ENCODE measurements around the gene SLC35F3. TPM values are rescaled to one million over a fixed set of nuclear protein-coding genes. Genes with fewer than 3 reads are reported as not detected.

SLC35F3 gene
- total RNA-seq, 1 experiment from 2014 or later: not detected

GRCh38 chr1:234237393-234237792, 332.9 kb downstream of the SLC35F3 start:
- Histone ChIP-seq H2AFZ (ENCODE audit: low read length) (no peak overlapping the region), H3K9ac (ENCODE audit: low read length) (no peak overlapping the region), H3K36me3 (ENCODE audit: insufficient read depth, low read length) (no peaks in the 10 kb centered on the region), H3K4me1 (ENCODE audit: low read length) (no peaks in the 10 kb centered on the region), H3K4me3 (ENCODE audit: low read length) (no peak overlapping the region), H3K27me3 (ENCODE audit: low read length) (no peaks in the 10 kb centered on the region), H3K9me3 (ENCODE audit: low read length) (no peaks in the 10 kb centered on the region), H3K9me2 (replicated peaks; ENCODE audit: insufficient read depth, low read length) (no peaks in the 10 kb centered on the region), H3K27ac (ENCODE audit: low read length) (no peak overlapping the region), H4K20me1 (ENCODE audit: insufficient read depth, low read depth, low read length) (no peaks in the 10 kb centered on the region), H3K4me2 (ENCODE audit: low read depth, low read length, poor library complexity, severe bottlenecking) (no peak overlapping the region), H3K79me2 (ENCODE audit: low read length) (no peaks in the 10 kb centered on the region)
- no peak for DNase-seq

GRCh38 chr1:234238060-234238459, 333.6 kb downstream of the SLC35F3 start:
- Histone ChIP-seq H3K4me3 (ENCODE audit: low read length) (no peak overlapping the region), H3K4me1 (ENCODE audit: low read length) (no peaks in the 10 kb centered on the region), H3K9me2 (replicated peaks; ENCODE audit: insufficient read depth, low read length) (no peaks in the 10 kb centered on the region), H3K9ac (ENCODE audit: low read length) (no peak overlapping the region), H3K36me3 (ENCODE audit: insufficient read depth, low read length) (no peaks in the 10 kb centered on the region), H3K27ac (ENCODE audit: low read length) (no peak overlapping the region), H3K4me2 (ENCODE audit: low read depth, low read length, poor library complexity, severe bottlenecking) (no peak overlapping the region), H3K27me3 (ENCODE audit: low read length) (no peaks in the 10 kb centered on the region), H4K20me1 (ENCODE audit: insufficient read depth, low read depth, low read length) (no peaks in the 10 kb centered on the region), H2AFZ (ENCODE audit: low read length) (no peak overlapping the region), H3K9me3 (ENCODE audit: low read length) (no peaks in the 10 kb centered on the region), H3K79me2 (ENCODE audit: low read length) (no peaks in the 10 kb centered on the region)
- DNase-seq: no peak

- no peaks in the 10 kb centered on the region for H3K79me2 ChIP-seq (ENCODE audit: low read length)
- H4K20me1 ChIP-seq (ENCODE audit: insufficient read depth, low read depth, low read length): no peaks in the 10 kb centered on the region
- H3K4me1 ChIP-seq (ENCODE audit: low read length): no peaks in the 10 kb centered on the region
- no peak overlapping the region for H3K27ac ChIP-seq (ENCODE audit: low read length)
- no peak overlapping the region for H3K4me3 ChIP-seq (ENCODE audit: low read length)
- no peak for DNase-seq
- H3K9me3 ChIP-seq (ENCODE audit: low read length): no peaks in the 10 kb centered on the region
- H3K27me3 ChIP-seq (ENCODE audit: low read length): no peaks in the 10 kb centered on the region
- no peaks in the 10 kb centered on the region for H3K36me3 ChIP-seq (ENCODE audit: insufficient read depth, low read length)
- H2AFZ ChIP-seq (ENCODE audit: low read length): no peak overlapping the region
- no peak overlapping the region for H3K4me2 ChIP-seq (ENCODE audit: low read depth, low read length, poor library complexity, severe bottlenecking)
- H3K9ac ChIP-seq (ENCODE audit: low read length): no peak overlapping the region
- H3K9me2 ChIP-seq (replicated peaks; ENCODE audit: insufficient read depth, low read length): no peaks in the 10 kb centered on the region
These were observed 335.0 kb downstream of the SLC35F3 start for GRCh38 chr1:234239515-234239914.

GRCh38 chr1:234239936-234240335, 335.5 kb downstream of the SLC35F3 start:
- H4K20me1 ChIP-seq (ENCODE audit: insufficient read depth, low read depth, low read length): no peaks in the 10 kb centered on the region
- no peaks in the 10 kb centered on the region for H3K4me1 ChIP-seq (ENCODE audit: low read length)
- H3K36me3 ChIP-seq (ENCODE audit: insufficient read depth, low read length): no peaks in the 10 kb centered on the region
- no peak overlapping the region for H3K27ac ChIP-seq (ENCODE audit: low read length)
- DNase-seq: no peak
- no peaks in the 10 kb centered on the region for H3K9me2 ChIP-seq (replicated peaks; ENCODE audit: insufficient read depth, low read length)
- no peaks in the 10 kb centered on the region for H3K27me3 ChIP-seq (ENCODE audit: low read length)
- H3K79me2 ChIP-seq (ENCODE audit: low read length): no peaks in the 10 kb centered on the region
- no peak overlapping the region for H3K9ac ChIP-seq (ENCODE audit: low read length)
- H3K4me2 ChIP-seq (ENCODE audit: low read depth, low read length, poor library complexity, severe bottlenecking): no peak overlapping the region
- no peak overlapping the region for H3K4me3 ChIP-seq (ENCODE audit: low read length)
- no peak overlapping the region for H2AFZ ChIP-seq (ENCODE audit: low read length)
- no peaks in the 10 kb centered on the region for H3K9me3 ChIP-seq (ENCODE audit: low read length)

GRCh38 chr1:234240680-234241079, 336.2 kb downstream of the SLC35F3 start:
- DNase-seq: no peak
- Histone ChIP-seq H3K9me3 (ENCODE audit: low read length) (no peaks in the 10 kb centered on the region), H3K4me1 (ENCODE audit: low read length) (no peaks in the 10 kb centered on the region), H3K27ac (ENCODE audit: low read length) (no peak overlapping the region), H3K9ac (ENCODE audit: low read length) (no peak overlapping the region), H2AFZ (ENCODE audit: low read length) (no peak overlapping the region), H3K4me2 (ENCODE audit: low read depth, low read length, poor library complexity, severe bottlenecking) (no peak overlapping the region), H3K36me3 (ENCODE audit: insufficient read depth, low read length) (no peaks in the 10 kb centered on the region), H3K27me3 (ENCODE audit: low read length) (no peaks in the 10 kb centered on the region), H3K9me2 (replicated peaks; ENCODE audit: insufficient read depth, low read length) (no peaks in the 10 kb centered on the region), H3K4me3 (ENCODE audit: low read length) (no peak overlapping the region), H3K79me2 (ENCODE audit: low read length) (no peaks in the 10 kb centered on the region), H4K20me1 (ENCODE audit: insufficient read depth, low read depth, low read length) (no peaks in the 10 kb centered on the region)

GRCh38 chr1:234241941-234242490, 337.5 kb downstream of the SLC35F3 start:
- Histone ChIP-seq H4K20me1 (ENCODE audit: insufficient read depth, low read depth, low read length) (no peaks in the 10 kb centered on the region), H3K9me3 (ENCODE audit: low read length) (no peaks in the 10 kb centered on the region), H3K9ac (ENCODE audit: low read length) (no peak overlapping the region), H3K36me3 (ENCODE audit: insufficient read depth, low read length) (no peaks in the 10 kb centered on the region), H3K4me2 (ENCODE audit: low read depth, low read length, poor library complexity, severe bottlenecking) (no peak overlapping the region), H3K9me2 (replicated peaks; ENCODE audit: insufficient read depth, low read length) (no peaks in the 10 kb centered on the region), H3K4me3 (ENCODE audit: low read length) (no peak overlapping the region), H2AFZ (ENCODE audit: low read length) (no peak overlapping the region), H3K27ac (ENCODE audit: low read length) (no peak overlapping the region), H3K4me1 (ENCODE audit: low read length) (no peaks in the 10 kb centered on the region), H3K27me3 (ENCODE audit: low read length) (no peaks in the 10 kb centered on the region), H3K79me2 (ENCODE audit: low read length) (no peaks in the 10 kb centered on the region)
- no peak for DNase-seq

- Histone ChIP-seq H3K9ac (ENCODE audit: low read length) (no peak overlapping the region), H4K20me1 (ENCODE audit: insufficient read depth, low read depth, low read length) (no peaks in the 10 kb centered on the region), H3K27me3 (ENCODE audit: low read length) (no peaks in the 10 kb centered on the region), H3K4me1 (ENCODE audit: low read length) (no peaks in the 10 kb centered on the region), H3K9me3 (ENCODE audit: low read length) (no peaks in the 10 kb centered on the region), H3K4me2 (ENCODE audit: low read depth, low read length, poor library complexity, severe bottlenecking) (no peak overlapping the region), H2AFZ (ENCODE audit: low read length) (no peak overlapping the region), H3K4me3 (ENCODE audit: low read length) (no peak overlapping the region), H3K27ac (ENCODE audit: low read length) (no peak overlapping the region), H3K36me3 (ENCODE audit: insufficient read depth, low read length) (no peaks in the 10 kb centered on the region), H3K9me2 (replicated peaks; ENCODE audit: insufficient read depth, low read length) (no peaks in the 10 kb centered on the region), H3K79me2 (ENCODE audit: low read length) (no peaks in the 10 kb centered on the region)
- DNase-seq: no peak
These were observed 339.2 kb downstream of the SLC35F3 start for GRCh38 chr1:234243521-234244260.

GRCh38 chr1:234244482-234244881, 340.0 kb downstream of the SLC35F3 start:
- Histone ChIP-seq H3K9me2 (replicated peaks; ENCODE audit: insufficient read depth, low read length) (no peaks in the 10 kb centered on the region), H4K20me1 (ENCODE audit: insufficient read depth, low read depth, low read length) (no peaks in the 10 kb centered on the region), H3K36me3 (ENCODE audit: insufficient read depth, low read length) (no peaks in the 10 kb centered on the region), H3K9me3 (ENCODE audit: low read length) (no peaks in the 10 kb centered on the region), H3K4me2 (ENCODE audit: low read depth, low read length, poor library complexity, severe bottlenecking) (no peak overlapping the region), H3K27ac (ENCODE audit: low read length) (no peak overlapping the region), H2AFZ (ENCODE audit: low read length) (no peak overlapping the region), H3K27me3 (ENCODE audit: low read length) (no peaks in the 10 kb centered on the region), H3K4me3 (ENCODE audit: low read length) (no peak overlapping the region), H3K9ac (ENCODE audit: low read length) (no peak overlapping the region), H3K4me1 (ENCODE audit: low read length) (no peaks in the 10 kb centered on the region), H3K79me2 (ENCODE audit: low read length) (no peaks in the 10 kb centered on the region)
- no peak for DNase-seq

Data from Karpas-422 (cell line).